ENCODE data around the gene TSPO. TPM values are rescaled to one million over a fixed set of nuclear protein-coding genes. Genes with fewer than 3 reads are reported as not detected.

The TSPO gene
- total RNA-seq, 3 donors from 2014 or later (not counting 1 experiment from before 2014, with no cell fraction given), result 52.1 to 81.7 (median 59.3) TPM

DNA sequence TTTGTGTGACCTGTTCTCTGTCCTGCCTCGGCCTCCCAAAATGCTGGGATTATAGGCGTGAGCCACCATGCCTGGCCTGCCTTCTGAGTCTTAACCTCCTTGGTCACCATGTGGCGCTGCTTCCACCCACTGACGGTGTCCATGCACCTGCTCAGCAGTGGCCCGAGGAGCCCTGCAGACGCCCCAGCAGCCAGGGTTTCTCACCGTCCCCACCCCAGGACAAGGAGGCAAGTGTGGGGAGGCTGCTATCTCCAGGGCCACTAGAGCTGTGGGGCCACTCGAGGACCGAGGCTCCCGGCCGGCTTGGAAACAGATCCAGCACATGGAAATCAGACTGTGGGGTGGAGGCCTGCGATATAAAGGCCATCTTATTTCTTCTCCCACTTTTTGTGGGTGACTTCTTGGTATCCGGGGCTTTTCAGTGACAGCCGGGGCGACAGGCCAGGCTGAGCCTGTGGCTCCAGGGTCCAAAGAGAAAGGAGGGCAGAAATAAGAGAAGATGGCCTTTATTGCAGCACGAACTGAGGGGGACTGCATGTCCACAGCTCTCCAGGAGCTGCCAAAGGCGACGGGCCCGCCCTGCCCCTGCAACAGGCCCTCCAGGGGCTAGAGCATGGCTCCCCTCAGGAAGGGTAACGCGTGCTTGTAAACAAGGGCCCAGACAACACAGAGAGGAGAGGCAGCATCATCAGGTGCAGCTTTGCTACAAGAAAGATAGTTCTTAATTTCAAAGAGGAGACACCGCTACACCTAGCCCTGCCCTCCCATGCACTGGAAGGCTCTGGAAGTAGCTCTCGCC is 15.0 kb downstream of the TSPO start:
- Histone ChIP-seq H3K9me3 (ENCODE audit: control insufficient read depth, insufficient read depth, low read length) (no peaks in the 10 kb centered on the region), H3K27ac (ENCODE audit: low read length) (no peak overlapping the region), H3K4me3 (ENCODE audit: low read length) (no peak overlapping the region), H3K36me3 (ENCODE audit: control insufficient read depth, insufficient read depth, low read length) (peaks cover 4% of the 10 kb centered on the region), H3K4me1 (ENCODE audit: control insufficient read depth, insufficient read depth, low read length) (peaks cover 31% of the 10 kb centered on the region), H3K27me3 (ENCODE audit: control insufficient read depth, insufficient read depth, low read length) (no peaks in the 10 kb centered on the region)
- TF ChIP-seq, protein P1, sequence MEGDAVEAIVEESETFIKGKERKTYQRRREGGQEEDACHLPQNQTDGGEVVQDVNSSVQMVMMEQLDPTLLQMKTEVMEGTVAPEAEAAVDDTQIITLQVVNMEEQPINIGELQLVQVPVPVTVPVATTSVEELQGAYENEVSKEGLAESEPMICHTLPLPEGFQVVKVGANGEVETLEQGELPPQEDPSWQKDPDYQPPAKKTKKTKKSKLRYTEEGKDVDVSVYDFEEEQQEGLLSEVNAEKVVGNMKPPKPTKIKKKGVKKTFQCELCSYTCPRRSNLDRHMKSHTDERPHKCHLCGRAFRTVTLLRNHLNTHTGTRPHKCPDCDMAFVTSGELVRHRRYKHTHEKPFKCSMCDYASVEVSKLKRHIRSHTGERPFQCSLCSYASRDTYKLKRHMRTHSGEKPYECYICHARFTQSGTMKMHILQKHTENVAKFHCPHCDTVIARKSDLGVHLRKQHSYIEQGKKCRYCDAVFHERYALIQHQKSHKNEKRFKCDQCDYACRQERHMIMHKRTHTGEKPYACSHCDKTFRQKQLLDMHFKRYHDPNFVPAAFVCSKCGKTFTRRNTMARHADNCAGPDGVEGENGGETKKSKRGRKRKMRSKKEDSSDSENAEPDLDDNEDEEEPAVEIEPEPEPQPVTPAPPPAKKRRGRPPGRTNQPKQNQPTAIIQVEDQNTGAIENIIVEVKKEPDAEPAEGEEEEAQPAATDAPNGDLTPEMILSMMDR (IDR thresholded peaks at IDR 0.05), result no peak
- WGBS (ENCODE audit: insufficient coverage), result 94% methylated on average over 23 of the region's 23 CpGs
- Mint-ChIP-seq H3K36me3 (no peaks in the 10 kb centered on the region), H3K4me1 (peaks cover 9 to 16% of the 10 kb centered on the region in 2 donors), H3K9me3 (no peaks in the 10 kb centered on the region), H3K27ac (no peak overlapping the region), H3K27me3 (ENCODE audit: low read depth in 2 of 2) (no peaks in the 10 kb centered on the region), H3K4me3 (no peak overlapping the region)
- no peak for ATAC-seq
- intact Hi-C loops (cut with micrococcal nuclease), result no loop called here
- DNase-seq, result no peak

DNA sequence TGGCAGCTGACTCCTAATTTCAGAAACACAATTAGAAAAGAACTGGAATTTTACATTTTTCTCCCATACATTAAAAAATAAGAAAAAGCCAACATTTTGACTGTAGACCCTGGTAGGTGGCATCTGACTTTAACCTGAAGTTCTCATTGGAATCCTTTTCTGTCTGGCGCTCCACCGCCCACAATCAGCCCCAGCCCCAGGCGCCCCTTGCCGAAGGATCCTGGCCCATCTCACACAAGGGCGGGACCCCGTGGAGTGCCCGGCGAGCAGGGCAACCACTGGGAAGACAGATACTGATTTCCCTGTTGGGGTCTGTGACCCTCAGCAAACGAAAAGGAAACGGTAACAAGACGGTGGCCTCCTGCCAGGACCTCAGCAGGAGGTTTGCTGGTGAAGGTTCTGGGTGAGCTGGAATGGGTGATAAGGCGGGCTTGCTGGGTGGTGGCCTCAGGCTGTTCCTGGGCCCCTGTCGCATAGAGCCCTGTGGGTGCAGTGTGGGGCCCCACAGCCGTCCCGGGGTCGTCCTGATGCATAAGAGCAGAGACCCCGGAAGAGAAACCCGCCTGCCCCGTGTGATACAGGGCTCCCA is 15.7 kb downstream of the TSPO start:
- Mint-ChIP-seq H3K27me3 (ENCODE audit: low read depth in 2 of 2) (no peaks in the 10 kb centered on the region), H3K27ac (no peak overlapping the region), H3K4me3 (no peak overlapping the region), H3K9me3 (no peaks in the 10 kb centered on the region), H3K4me1 (peaks cover 11 to 18% of the 10 kb centered on the region in 2 donors), H3K36me3 (no peaks in the 10 kb centered on the region)
- no peaks in the 10 kb centered on the region for H3K27me3 ChIP-seq (ENCODE audit: control insufficient read depth, insufficient read depth, low read length)
- no peak overlapping the region for H3K4me3 ChIP-seq (ENCODE audit: low read length)
- TF ChIP-seq, protein P1 (IDR thresholded peaks at IDR 0.05), result no peak
- H3K36me3 ChIP-seq (ENCODE audit: control insufficient read depth, insufficient read depth, low read length), result peaks cover 8% of the 10 kb centered on the region
- ATAC-seq (no peak), DNase-seq (no peak)
- H3K27ac ChIP-seq (ENCODE audit: low read length), result no peak overlapping the region
- WGBS (ENCODE audit: insufficient coverage), result 96% methylated on average over 19 of the region's 19 CpGs
- no peaks in the 10 kb centered on the region for H3K9me3 ChIP-seq (ENCODE audit: control insufficient read depth, insufficient read depth, low read length)
- intact Hi-C loops (cut with micrococcal nuclease), result no loop called here
- peaks cover 36% of the 10 kb centered on the region for H3K4me1 ChIP-seq (ENCODE audit: control insufficient read depth, insufficient read depth, low read length)

DNA sequence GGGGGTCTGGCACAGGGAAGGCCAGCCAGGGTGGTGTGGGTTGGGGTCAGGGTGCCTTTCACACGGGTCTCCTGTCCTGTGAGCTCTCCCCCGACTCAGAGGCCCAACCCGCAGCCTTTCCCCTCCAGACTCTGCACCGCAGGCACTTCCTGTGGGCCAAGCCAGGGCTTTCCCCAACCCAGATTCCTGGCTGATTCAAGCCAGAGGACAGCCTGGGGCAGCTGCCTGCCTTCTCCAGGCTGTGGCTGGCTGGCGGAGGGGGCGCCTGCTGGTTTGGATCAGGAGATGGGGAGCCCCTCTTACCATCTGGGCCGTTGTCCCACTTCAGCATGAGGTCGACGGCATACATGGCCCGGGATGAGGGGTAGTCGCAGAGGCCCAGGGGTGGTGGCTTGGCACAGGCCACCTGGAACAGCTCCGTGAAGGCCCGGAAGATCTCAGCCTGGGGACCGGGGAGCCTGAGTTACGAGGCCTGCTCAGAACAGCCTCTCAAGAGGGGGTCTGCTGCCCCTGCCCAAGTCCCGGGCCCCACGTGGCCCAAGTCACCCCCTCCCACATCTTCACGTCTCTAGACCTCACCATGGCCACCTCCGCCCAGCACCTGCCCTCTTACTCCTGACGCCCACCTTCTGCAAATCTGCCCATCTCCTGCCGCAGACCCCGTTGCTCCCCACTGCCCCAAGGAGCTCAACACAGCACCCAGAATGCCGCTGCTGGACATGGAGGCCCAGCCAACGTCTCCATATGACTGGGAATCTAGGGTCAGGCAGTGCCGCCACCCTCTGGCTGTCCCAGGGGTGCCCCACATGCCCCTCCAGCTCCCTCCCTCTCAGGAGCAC is 17.3 kb downstream of the TSPO start:
- Histone ChIP-seq H3K27ac (ENCODE audit: low read length) (no peak overlapping the region), H3K4me3 (ENCODE audit: low read length) (no peak overlapping the region), H3K4me1 (ENCODE audit: control insufficient read depth, insufficient read depth, low read length) (peaks cover 32% of the 10 kb centered on the region), H3K9me3 (ENCODE audit: control insufficient read depth, insufficient read depth, low read length) (no peaks in the 10 kb centered on the region), H3K27me3 (ENCODE audit: control insufficient read depth, insufficient read depth, low read length) (no peaks in the 10 kb centered on the region), H3K36me3 (ENCODE audit: control insufficient read depth, insufficient read depth, low read length) (peaks cover 15% of the 10 kb centered on the region)
- H3K9me3 Mint-ChIP-seq, result no peaks in the 10 kb centered on the region
- no peak overlapping the region for H3K27ac Mint-ChIP-seq
- no peaks in the 10 kb centered on the region for H3K36me3 Mint-ChIP-seq
- no peaks in the 10 kb centered on the region for H3K27me3 Mint-ChIP-seq (ENCODE audit: low read depth in 2 of 2)
- no peak overlapping the region for H3K4me3 Mint-ChIP-seq
- peak in 1 of 3 donors; percentile 15 for ATAC-seq
- 80% methylated on average over 25 of the region's 25 CpGs for WGBS (ENCODE audit: insufficient coverage)
- TF ChIP-seq, protein P1 (IDR thresholded peaks at IDR 0.05), result no peak
- H3K4me1 Mint-ChIP-seq, result peaks cover 11 to 18% of the 10 kb centered on the region in 2 donors
- no peak for DNase-seq
- intact Hi-C loops (cut with micrococcal nuclease), result no loop called here
